ENCODE results near the gene EPHA4.

The EPHA4 gene

DNA sequence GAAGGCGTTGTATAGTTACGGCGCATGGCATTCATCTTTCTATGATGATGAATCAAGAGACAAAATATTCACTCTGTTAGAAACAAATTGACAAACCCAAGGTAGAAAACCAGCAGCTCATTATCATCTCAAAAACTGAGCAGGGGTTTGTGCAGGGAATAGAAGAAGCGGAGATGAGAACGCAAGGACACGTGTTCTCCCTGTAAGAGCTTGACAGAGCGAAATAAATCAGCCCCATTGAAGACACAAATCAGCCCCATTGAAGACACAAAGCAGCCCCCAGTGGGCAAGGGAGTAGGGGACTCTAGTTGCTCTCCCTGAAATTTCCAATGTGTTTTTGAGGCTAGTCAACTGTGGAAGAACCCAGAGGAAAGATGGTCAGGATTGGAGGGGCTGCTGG is 199.2 kb downstream of the EPHA4 start:
- Histone ChIP-seq H3K36me3 (ENCODE audit: control insufficient read depth in 1 of 2, insufficient read depth in 2 of 2, low read length in 2 of 2) (no peaks in the 10 kb centered on the region), H3K9me3 (ENCODE audit: control insufficient read depth in 1 of 2, low read length in 2 of 2) (no peaks in the 10 kb centered on the region), H3K27me3 (ENCODE audit: control insufficient read depth in 1 of 2, insufficient read depth in 2 of 2, low read length in 2 of 2) (no peaks in the 10 kb centered on the region), H3K4me3 (ENCODE audit: low read depth in 1 of 2, low read length in 2 of 2) (no peak overlapping the region), H3K27ac (ENCODE audit: low read depth, low read length) (no peak overlapping the region), H3K4me1 (ENCODE audit: control insufficient read depth in 1 of 2, insufficient read depth in 2 of 2, low read length in 2 of 2) (no peaks in the 10 kb centered on the region), H3K9ac (ENCODE audit: low read depth in 1 of 2, low read length in 2 of 2) (no peak overlapping the region)

DNA sequence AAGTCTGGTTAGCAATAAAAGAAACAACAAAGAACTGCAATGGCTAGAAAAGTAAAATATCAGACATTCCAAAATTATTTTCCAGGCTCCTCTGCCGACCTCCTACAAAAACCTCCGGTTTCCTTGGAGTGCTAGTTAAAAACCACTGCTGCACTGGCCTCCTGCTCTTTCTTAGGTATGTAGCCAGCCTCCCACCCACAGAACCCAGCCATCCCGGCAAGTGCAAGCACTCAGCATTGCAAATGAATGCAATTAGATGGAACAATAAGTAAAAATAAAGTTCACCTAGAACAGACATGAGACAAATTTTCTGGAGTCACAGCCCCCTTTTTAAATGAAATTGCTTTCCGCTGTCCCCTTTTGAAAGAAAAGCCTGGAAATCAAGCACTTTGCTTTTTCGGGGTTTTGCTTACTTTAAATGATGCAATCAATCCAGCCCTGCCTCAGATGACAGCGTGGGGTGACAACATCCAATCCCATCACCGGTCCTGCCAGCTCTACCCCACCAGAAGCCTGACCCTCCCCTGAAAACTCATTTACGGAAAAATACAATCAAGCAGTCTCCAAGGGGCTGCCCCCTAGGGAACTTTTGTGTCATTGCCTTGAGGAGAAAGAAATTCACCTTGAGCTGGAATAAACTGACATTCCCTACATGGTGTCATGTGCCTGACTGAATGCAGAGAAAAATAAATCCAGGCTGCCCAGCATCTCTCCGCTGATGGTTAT is 199.8 kb downstream of the EPHA4 start:
- no peak overlapping the region for H3K9ac ChIP-seq (ENCODE audit: low read depth in 1 of 2, low read length in 2 of 2)

DNA sequence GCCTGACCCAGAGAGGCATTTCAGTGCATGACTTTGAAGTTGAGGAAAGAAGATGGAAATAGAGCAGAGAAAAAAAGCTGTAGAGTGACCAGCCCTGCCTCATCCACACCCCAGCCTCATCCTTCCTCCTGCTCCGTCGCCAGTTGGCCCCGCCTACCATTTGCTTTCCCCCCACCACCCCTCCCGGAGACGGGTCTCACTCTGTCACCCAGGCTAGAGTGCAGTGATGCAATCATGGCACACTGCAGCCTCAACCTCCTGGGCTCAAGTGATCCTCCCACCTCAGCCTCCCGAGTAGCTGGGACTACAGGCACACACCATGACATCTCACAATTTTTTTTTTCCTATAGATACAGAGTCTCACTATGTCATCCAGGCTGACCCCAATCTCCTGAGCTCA is 200.8 kb downstream of the EPHA4 start:
- Histone ChIP-seq H3K4me3 (ENCODE audit: low read depth in 1 of 2, low read length in 2 of 2) (no peak overlapping the region), H3K27me3 (ENCODE audit: control insufficient read depth in 1 of 2, insufficient read depth in 2 of 2, low read length in 2 of 2) (no peaks in the 10 kb centered on the region), H3K27ac (ENCODE audit: low read depth, low read length) (no peak overlapping the region), H3K36me3 (ENCODE audit: control insufficient read depth in 1 of 2, insufficient read depth in 2 of 2, low read length in 2 of 2) (no peaks in the 10 kb centered on the region), H3K4me1 (ENCODE audit: control insufficient read depth in 1 of 2, insufficient read depth in 2 of 2, low read length in 2 of 2) (no peaks in the 10 kb centered on the region), H3K9ac (ENCODE audit: low read depth in 1 of 2, low read length in 2 of 2) (no peak overlapping the region), H3K9me3 (ENCODE audit: control insufficient read depth in 1 of 2, low read length in 2 of 2) (no peaks in the 10 kb centered on the region)

More for the DNA sequence above, 199.8 kb downstream of the EPHA4 start:
- H3K9me3 ChIP-seq (ENCODE audit: control insufficient read depth in 1 of 2, low read length in 2 of 2): no peaks in the 10 kb centered on the region
- H3K27ac ChIP-seq (ENCODE audit: low read depth, low read length): no peak overlapping the region
- no peaks in the 10 kb centered on the region for H3K36me3 ChIP-seq (ENCODE audit: control insufficient read depth in 1 of 2, insufficient read depth in 2 of 2, low read length in 2 of 2)
- H3K27me3 ChIP-seq (ENCODE audit: control insufficient read depth in 1 of 2, insufficient read depth in 2 of 2, low read length in 2 of 2): no peaks in the 10 kb centered on the region
- no peaks in the 10 kb centered on the region for H3K4me1 ChIP-seq (ENCODE audit: control insufficient read depth in 1 of 2, insufficient read depth in 2 of 2, low read length in 2 of 2)
- no peak overlapping the region for H3K4me3 ChIP-seq (ENCODE audit: low read depth in 1 of 2, low read length in 2 of 2)

DNA sequence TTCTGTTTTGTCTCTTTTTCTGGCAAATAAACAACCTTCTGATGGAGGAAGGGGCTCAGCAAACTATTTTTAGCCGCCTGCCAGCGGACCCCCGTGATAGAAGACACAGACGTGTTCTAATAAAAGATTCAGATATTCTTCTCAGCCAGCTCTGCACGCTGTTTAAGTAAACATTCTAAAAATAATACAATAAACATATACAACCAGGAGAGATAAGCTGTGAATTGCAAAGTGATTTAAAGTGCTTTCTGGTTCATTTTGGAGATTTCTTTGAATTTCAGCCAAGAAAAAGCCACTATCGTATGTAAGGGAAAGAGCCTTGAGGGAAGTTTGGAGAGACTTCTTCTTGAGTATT is 201.3 kb downstream of the EPHA4 start:
- Histone ChIP-seq H3K27ac (ENCODE audit: low read depth, low read length) (no peak overlapping the region), H3K4me3 (ENCODE audit: low read depth in 1 of 2, low read length in 2 of 2) (no peak overlapping the region), H3K4me1 (ENCODE audit: control insufficient read depth in 1 of 2, insufficient read depth in 2 of 2, low read length in 2 of 2) (no peaks in the 10 kb centered on the region), H3K9me3 (ENCODE audit: control insufficient read depth in 1 of 2, low read length in 2 of 2) (no peaks in the 10 kb centered on the region), H3K27me3 (ENCODE audit: control insufficient read depth in 1 of 2, insufficient read depth in 2 of 2, low read length in 2 of 2) (no peaks in the 10 kb centered on the region), H3K36me3 (ENCODE audit: control insufficient read depth in 1 of 2, insufficient read depth in 2 of 2, low read length in 2 of 2) (no peaks in the 10 kb centered on the region), H3K9ac (ENCODE audit: low read depth in 1 of 2, low read length in 2 of 2) (no peak overlapping the region)

DNA sequence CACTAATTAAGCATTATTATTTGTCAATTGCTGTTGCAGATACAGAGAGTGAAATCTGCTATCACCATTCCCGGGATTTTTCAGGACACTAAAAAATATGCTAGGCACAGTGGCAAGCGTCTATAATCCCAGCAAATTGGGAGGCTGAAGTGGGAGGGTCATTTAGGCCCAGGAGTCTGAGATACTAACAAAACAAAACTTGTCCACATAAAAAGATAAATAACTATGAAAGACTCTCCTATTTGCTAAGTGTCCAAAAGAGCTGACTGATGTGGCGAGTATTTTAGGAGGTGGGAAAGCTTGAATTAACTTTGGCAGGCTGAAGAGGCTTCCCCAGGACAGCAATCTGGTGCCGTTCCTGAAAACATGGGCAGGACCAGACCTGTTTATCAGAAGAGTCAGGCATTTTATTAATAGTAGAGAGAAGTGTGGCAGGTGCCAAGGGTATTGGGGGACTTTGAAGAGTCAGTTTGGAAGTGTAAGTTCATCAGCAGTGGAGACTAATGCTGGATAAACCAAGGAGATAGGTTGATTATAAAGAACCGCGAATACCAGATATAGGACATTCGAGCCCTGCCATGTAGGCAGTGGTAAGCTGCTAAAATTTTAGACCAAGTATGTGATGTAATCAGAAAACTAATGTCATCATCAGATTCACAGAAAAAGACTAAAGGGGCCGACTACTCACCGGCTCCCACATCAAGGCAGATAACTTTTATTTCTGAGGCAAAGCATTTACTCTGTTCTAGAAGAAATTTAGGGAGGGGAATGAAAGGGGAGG is 201.8 kb downstream of the EPHA4 start:
- Histone ChIP-seq H3K27ac (ENCODE audit: low read depth, low read length) (no peak overlapping the region), H3K9ac (ENCODE audit: low read depth in 1 of 2, low read length in 2 of 2) (no peak overlapping the region), H3K4me1 (ENCODE audit: control insufficient read depth in 1 of 2, insufficient read depth in 2 of 2, low read length in 2 of 2) (no peaks in the 10 kb centered on the region), H3K9me3 (ENCODE audit: control insufficient read depth in 1 of 2, low read length in 2 of 2) (no peaks in the 10 kb centered on the region), H3K36me3 (ENCODE audit: control insufficient read depth in 1 of 2, insufficient read depth in 2 of 2, low read length in 2 of 2) (no peaks in the 10 kb centered on the region), H3K27me3 (ENCODE audit: control insufficient read depth in 1 of 2, insufficient read depth in 2 of 2, low read length in 2 of 2) (no peaks in the 10 kb centered on the region), H3K4me3 (ENCODE audit: low read depth in 1 of 2, low read length in 2 of 2) (no peak overlapping the region)
